Endothelial cell of umbilical vein (primary cell): ENCODE measurements around the gene GPR158. TPM values are rescaled to one million over a fixed set of nuclear protein-coding genes. Genes with fewer than 3 reads are reported as not detected.

ENCODE experiments used
- BruUV-seq: library from RNA; stranded (reverse); fragments of 400-500 nt; replicated peaks from 2 replicates; lab custom pipeline; 2021; lab: Mats Ljungman, UMichigan
- CTCF ChIA-PET: fragments of 300-600, 350-600 bp; sonication (Branson Sonifier 250); formaldehyde crosslinking; loops from one replicate; lab custom pipeline; 2021; ENCODE audit warnings: antibody characterized with exemption, inconsistent platforms; lab: Charles Lee
- POLR2A ChIA-PET: fragments of 300-600, 350-600 bp; sonication (Branson Sonifier 250); formaldehyde crosslinking; loops from one replicate; lab custom pipeline; 2021; ENCODE audit warnings: antibody characterized with exemption, inconsistent platforms; lab: Charles Lee
- DNase-seq: peaks from one replicate; pipeline ENCODE4 v3.0.0-alpha.2; 2011; ENCODE audit warnings: low read depth, low spot score
- FAIRE-seq: peaks from 2 replicates; lab custom pipeline; 2011; peaks lifted over from hg19 to GRCh38; lab: Jason Lieb, UNC
- H2AFZ ChIP-seq: 2 replicates; pipeline ENCODE4 v1.6.0; 2012; ENCODE audit warnings: low read depth, low read length, control low read depth, inconsistent platforms
- H3K27ac ChIP-seq: 2 replicates; pipeline ENCODE4 v1.5.1; 2011; ENCODE audit warnings: low read depth, mild to moderate bottlenecking, control low read depth, low read length, moderate library complexity; ENCODE audit not compliant: insufficient read depth
- H3K27me3 ChIP-seq, 2 experiments: 2 replicates each; pipeline versions ENCODE4 v1.6.0 to v1.6.1; 2011; ENCODE audit warnings: low read length in 2 of 2, mixed read lengths in 1 of 2; ENCODE audit not compliant: control insufficient read depth in 2 of 2, insufficient read depth in 2 of 2
- H3K36me3 ChIP-seq, 2 experiments: 2 replicates in 1 of 2; 3 replicates in 1 of 2; pipeline ENCODE4 v1.5.1; 2011; ENCODE audit warnings: low read length in 2 of 2, mild to moderate bottlenecking in 1 of 2, moderate library complexity in 1 of 2; ENCODE audit not compliant: control insufficient read depth in 2 of 2, insufficient read depth in 2 of 2; ENCODE audit errors: extremely low read depth in 1 of 2
- H3K4me1 ChIP-seq: 3 replicates; pipeline ENCODE4 v1.5.1; 2011; ENCODE audit warnings: mild to moderate bottlenecking, low read length; ENCODE audit not compliant: control insufficient read depth, insufficient read depth; ENCODE audit errors: extremely low read depth
- H3K4me2 ChIP-seq: 2 replicates; pipeline ENCODE4 v1.6.1; 2011; ENCODE audit warnings: low read length, control low read depth, mixed read lengths; ENCODE audit not compliant: insufficient read depth
- H3K4me3 ChIP-seq, 3 experiments: fragments of 200-600 bp in 1 of 3; sonication (generic), shearing (Covaris generic) in 1 of 3; replicated peaks in 1 of 3; 2 replicates each; pipeline ENCODE4 v1.5.1; 2011 to 2016; ENCODE audit warnings: control low read depth in 3 of 3, low read length in 3 of 3, mild to moderate bottlenecking in 2 of 3, inconsistent platforms in 1 of 3, low read depth in 1 of 3, moderate library complexity in 1 of 3; ENCODE audit not compliant: insufficient read depth in 1 of 3
- H3K79me2 ChIP-seq: 2 replicates; pipeline ENCODE4 v1.6.0; 2012; ENCODE audit warnings: low read length, inconsistent platforms; ENCODE audit not compliant: control insufficient read depth, insufficient read depth
- H3K9ac ChIP-seq: replicated peaks from 2 replicates; pipeline ENCODE3; 2011; ENCODE audit warnings: low read length, control low read depth; ENCODE audit not compliant: insufficient read depth; ENCODE audit errors: extremely low read depth
- H3K9me1 ChIP-seq: replicated peaks from 3 replicates; pipeline ENCODE4 v1.6.0; 2011; ENCODE audit warnings: mild to moderate bottlenecking, low read length; ENCODE audit not compliant: control insufficient read depth, insufficient read depth; ENCODE audit errors: extremely low read depth
- H3K9me3 ChIP-seq: replicated peaks from 2 replicates; pipeline ENCODE4 v1.5.1; 2012; ENCODE audit warnings: low read length, inconsistent platforms; ENCODE audit not compliant: control insufficient read depth, insufficient read depth
- H4K20me1 ChIP-seq: replicated peaks from 2 replicates; pipeline ENCODE3; 2011; ENCODE audit warnings: mild to moderate bottlenecking, low read length; ENCODE audit not compliant: control insufficient read depth, insufficient read depth; ENCODE audit errors: extremely low read depth
- FOS ChIP-seq: IDR thresholded peaks from 2 replicates; pipeline ENCODE4 v1.6.1; 2011; ENCODE audit warnings: mild to moderate bottlenecking, low read length, moderate library complexity, borderline replicate concordance; ENCODE audit not compliant: insufficient read depth
- GATA2 ChIP-seq: IDR thresholded peaks from 2 replicates; pipeline ENCODE4 v1.7.0; 2011; ENCODE audit warnings: low read depth, mild to moderate bottlenecking, moderate library complexity, mixed read lengths, low read length; ENCODE audit not compliant: insufficient read length, insufficient read depth
- JUN ChIP-seq: IDR thresholded peaks from 2 replicates; pipeline ENCODE4 v1.6.1; 2011; ENCODE audit warnings: borderline replicate concordance, low read depth; ENCODE audit not compliant: insufficient read length, insufficient read depth
- MYC ChIP-seq: IDR thresholded peaks from one replicate; pipeline ENCODE4 v1.6.1; 2011; ENCODE audit warnings: mild to moderate bottlenecking, low read depth, low read length
- POLR2AphosphoS5 ChIP-seq: IDR thresholded peaks from 2 replicates; pipeline ENCODE4 v1.6.1; 2012; ENCODE audit warnings: low read depth, mild to moderate bottlenecking, control low read depth, low read length, moderate library complexity; ENCODE audit not compliant: insufficient read depth
- dilution Hi-C: fragments of 300-500 bp; cut with MboI; formaldehyde crosslinking; loops from one replicate; pipeline ENCODE4 v1.15.0; 2019; ENCODE audit warnings: low sequenced_read_pairs; ENCODE audit not compliant: extremely low pct_ligation_motif_present
- intact Hi-C: fragments of 100-400 bp; cut with micrococcal nuclease; formaldehyde crosslinking; loops from one replicate; pipeline ENCODE4 v1.10.0; 2022
- polyA plus RNA-seq, 4 experiments: library from polyadenylated mRNA; depleted of rRNA in 3 of 4; stranded (reverse) in 3 of 4; unstranded in 1 of 4; fragments of >200 nt; gene quantifications; 2 replicates each; pipeline versions ENCODE4 v1.2.1 to v1.2.3, GENCODE V29; 2011 to 2012; ENCODE audit warnings: missing spikeins in 1 of 4
- total RNA-seq: library from RNA; stranded (reverse); gene quantifications from 2 replicates; pipeline ENCODE4 v1.2.3, GENCODE V29; 2021
- TF ChIP-seq, protein P1 (sequence below), 2 donors: IDR thresholded peaks; 1 replicate in 1 of 2; 2 replicates in 1 of 2; pipeline ENCODE4 v1.5.1; 2011; ENCODE audit warnings: low read length in 2 of 2, mild to moderate bottlenecking in 2 of 2, moderate library complexity in 2 of 2, control low read depth in 1 of 2, inconsistent platforms in 1 of 2, low read depth in 1 of 2; ENCODE audit not compliant: insufficient read depth in 1 of 2; ENCODE audit errors: extremely low read depth in 1 of 2

GPR158 gene
- total and polyA plus RNA-seq, 2 donors (not counting 3 experiments of a cell fraction or from before 2014, with no cell fraction given) = not detected

DNA sequence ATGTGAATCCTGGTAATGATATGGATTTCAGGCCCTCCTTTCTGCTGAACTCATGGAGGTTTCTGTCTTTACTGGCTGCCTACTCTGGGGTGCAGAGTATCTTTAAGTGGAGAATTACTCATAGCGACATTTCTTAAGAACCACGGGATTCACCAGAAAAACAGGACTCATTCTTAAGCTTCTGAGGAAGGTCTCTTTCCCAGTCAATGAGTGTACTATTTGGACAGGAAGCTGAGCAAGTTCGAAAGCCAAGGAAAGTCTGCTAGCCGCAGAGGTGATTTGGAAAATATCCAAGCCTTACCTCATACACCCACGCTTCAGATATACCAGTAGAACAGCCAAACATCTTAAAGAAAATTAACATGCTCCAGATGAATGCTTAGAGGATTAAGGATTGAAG is 381.7 kb downstream of the GPR158 start:
- FAIRE-seq = peak; percentile 93
- Histone ChIP-seq H3K36me3 (no peaks in the 10 kb centered on the region), H3K27ac (peak overlapping the region; percentile 72), H3K4me2 (peak overlapping the region; percentile 31), H3K4me1 (peaks cover 18% of the 10 kb centered on the region), H4K20me1 (no peaks in the 10 kb centered on the region), H2AFZ (peak overlapping the region; percentile 1), H3K79me2 (no peaks in the 10 kb centered on the region), H3K9ac (no peak overlapping the region), H3K27me3 (no peaks in the 10 kb centered on the region), H3K4me3 (no peak overlapping the region), H3K9me1 (no peaks in the 10 kb centered on the region), H3K9me3 (no peaks in the 10 kb centered on the region)
- intact Hi-C loops = loop anchor here (1.0 to 2.0 kb wide), 2 partner anchors 34 to 63 kb away; no protein-coding TSS in a partner anchor
- TF ChIP-seq POLR2AphosphoS5 (peak; percentile 38), MYC (no peak), JUN (peak; percentile 55), FOS (peak; percentile 85), GATA2 (no peak)
- TF ChIP-seq, protein P1, sequence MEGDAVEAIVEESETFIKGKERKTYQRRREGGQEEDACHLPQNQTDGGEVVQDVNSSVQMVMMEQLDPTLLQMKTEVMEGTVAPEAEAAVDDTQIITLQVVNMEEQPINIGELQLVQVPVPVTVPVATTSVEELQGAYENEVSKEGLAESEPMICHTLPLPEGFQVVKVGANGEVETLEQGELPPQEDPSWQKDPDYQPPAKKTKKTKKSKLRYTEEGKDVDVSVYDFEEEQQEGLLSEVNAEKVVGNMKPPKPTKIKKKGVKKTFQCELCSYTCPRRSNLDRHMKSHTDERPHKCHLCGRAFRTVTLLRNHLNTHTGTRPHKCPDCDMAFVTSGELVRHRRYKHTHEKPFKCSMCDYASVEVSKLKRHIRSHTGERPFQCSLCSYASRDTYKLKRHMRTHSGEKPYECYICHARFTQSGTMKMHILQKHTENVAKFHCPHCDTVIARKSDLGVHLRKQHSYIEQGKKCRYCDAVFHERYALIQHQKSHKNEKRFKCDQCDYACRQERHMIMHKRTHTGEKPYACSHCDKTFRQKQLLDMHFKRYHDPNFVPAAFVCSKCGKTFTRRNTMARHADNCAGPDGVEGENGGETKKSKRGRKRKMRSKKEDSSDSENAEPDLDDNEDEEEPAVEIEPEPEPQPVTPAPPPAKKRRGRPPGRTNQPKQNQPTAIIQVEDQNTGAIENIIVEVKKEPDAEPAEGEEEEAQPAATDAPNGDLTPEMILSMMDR (IDR thresholded peaks at IDR 0.05; ENCODE audit: extremely low read depth in 1 of 2, insufficient read depth in 1 of 2, low read depth in 1 of 2, low read length in 2 of 2) = no peak
- dilution Hi-C loops = no loop called here
- no TSS peak for BruUV-seq
- peak; percentile 96 for DNase-seq
- CTCF ChIA-PET = interaction anchor here (1.5 to 2.4 kb wide), 3 partner anchors 9 to 82 kb away, joined by 3 to 9 read pairs (median 5); no protein-coding TSS in a partner anchor
- POLR2A ChIA-PET = no interaction called here
